GM23338 (cell line): ENCODE results near the gene ABCG2. TPM values are rescaled to one million over a fixed set of nuclear protein-coding genes. Genes with fewer than 3 reads are reported as not detected.

Source experiments
- ATAC-seq: fragments of 200-7000 bp; cut with Tn5 transposase; 3 replicates; pipeline ENCODE4 v1.9.1; 2020
- DNase-seq: peaks from one replicate; pipeline ENCODE4 v3.0.0-alpha.2; 2015; ENCODE audit warnings: low spot score
- H2AFZ ChIP-seq: fragments of 200-600 bp; sonication (generic); 2 replicates; pipeline ENCODE4 v1.8.0; 2016; ENCODE audit warnings: antibody characterized with exemption, mild to moderate bottlenecking, moderate library complexity
- H3F3A ChIP-seq: fragments of 200-600 bp; sonication (generic); replicated peaks from 2 replicates; pipeline ENCODE4 v1.8.0; 2017; ENCODE audit warnings: antibody characterized with exemption, mixed run types, low read depth
- H3K27ac ChIP-seq: fragments of 200-600 bp; sonication (generic); 2 replicates; pipeline ENCODE4 v1.6.1; 2016; ENCODE audit warnings: low read depth
- H3K27me3 ChIP-seq: fragments of 200-600 bp; sonication (generic); 2 replicates; pipeline ENCODE4 v1.8.0; 2016; ENCODE audit warnings: mild to moderate bottlenecking, mixed run types, moderate library complexity; ENCODE audit not compliant: insufficient read depth
- H3K36me3 ChIP-seq: fragments of 200-600 bp; sonication (generic); 2 replicates; pipeline ENCODE4 v1.8.0; 2016; ENCODE audit warnings: mild to moderate bottlenecking; ENCODE audit not compliant: insufficient read depth
- H3K4me1 ChIP-seq: fragments of 200-600 bp; sonication (generic); 2 replicates; pipeline ENCODE4 v1.8.0; 2016; ENCODE audit warnings: mild to moderate bottlenecking, moderate library complexity; ENCODE audit not compliant: insufficient read depth
- H3K4me2 ChIP-seq: fragments of 200-600 bp; sonication (generic); 2 replicates; pipeline ENCODE4 v1.7.1; 2017; ENCODE audit warnings: mixed run types
- H3K4me3 ChIP-seq: fragments of 200-600 bp; sonication (generic); 2 replicates; pipeline ENCODE4 v1.6.1; 2016; ENCODE audit warnings: mixed run types
- H3K79me2 ChIP-seq: fragments of 200-600 bp; sonication (generic); replicated peaks from 2 replicates; pipeline ENCODE4 v1.8.0; 2017; ENCODE audit warnings: mild to moderate bottlenecking; ENCODE audit not compliant: insufficient read depth
- H3K9me2 ChIP-seq: fragments of 200-600 bp; sonication (generic); 2 replicates; pipeline ENCODE4 v1.8.0; 2017; ENCODE audit not compliant: insufficient read depth
- H4K20me1 ChIP-seq: fragments of 200-600 bp; sonication (generic); replicated peaks from 2 replicates; pipeline ENCODE4 v1.8.0; 2017; ENCODE audit warnings: mild to moderate bottlenecking; ENCODE audit not compliant: insufficient read depth
- H3K27ac Mint-ChIP-seq: 2 replicates; pipeline ENCODE4 v1.8.0; 2020; ENCODE audit warnings: inconsistent platforms, mild to moderate bottlenecking, moderate library complexity, mixed read lengths
- H3K27me3 Mint-ChIP-seq: 3 replicates; pipeline ENCODE4 v1.8.0; 2022; ENCODE audit warnings: low read depth, mild to moderate bottlenecking, moderate library complexity, mixed read lengths, inconsistent platforms; ENCODE audit not compliant: insufficient read depth, poor library complexity
- H3K36me3 Mint-ChIP-seq: 3 replicates; pipeline ENCODE4 v1.8.0; 2021; ENCODE audit warnings: low read depth, mild to moderate bottlenecking, inconsistent platforms, moderate library complexity, mixed read lengths
- H3K4me1 Mint-ChIP-seq: 3 replicates; pipeline ENCODE4 v1.8.0; 2020; ENCODE audit warnings: mild to moderate bottlenecking, inconsistent platforms, mixed read lengths
- H3K4me3 Mint-ChIP-seq: 3 replicates; pipeline ENCODE4 v1.8.0; 2021; ENCODE audit warnings: moderate library complexity, mild to moderate bottlenecking, inconsistent platforms, mixed read lengths
- H3K9me3 Mint-ChIP-seq: 3 replicates; pipeline ENCODE4 v1.8.0; 2020; ENCODE audit warnings: moderate library complexity, mild to moderate bottlenecking, inconsistent platforms, mixed read lengths
- CREB1 ChIP-seq: fragments of 250-450 bp; sonication (Bioruptor Pico); IDR thresholded peaks from 2 replicates; pipeline ENCODE4 v1.5.0; 2020; ENCODE audit warnings: low read depth, mild to moderate bottlenecking, moderate library complexity
- CTCF ChIP-seq, 2 experiments: fragments of 200-600 bp in 1 of 2; sonication (generic) in 1 of 2; conservative IDR thresholded peaks; 2 replicates each; pipeline versions ENCODE4 v1.5.1 to v1.6.1; 2016 to 2017; ENCODE audit warnings: antibody characterized with exemption in 2 of 2, low read depth in 2 of 2, mild to moderate bottlenecking in 2 of 2, moderate library complexity in 1 of 2
- ETS1 ChIP-seq: IDR thresholded peaks from 2 replicates; pipeline ENCODE4 v1.6.1; 2016; ENCODE audit warnings: antibody characterized with exemption
- EZH2 ChIP-seq: fragments of 200-600 bp; sonication (generic); IDR thresholded peaks from one replicate; pipeline ENCODE4 v1.8.0; 2017; ENCODE audit warnings: antibody characterized with exemption, mild to moderate bottlenecking, low read depth; ENCODE audit not compliant: unreplicated experiment
- EZH2phosphoT487 ChIP-seq: fragments of 200-600 bp; sonication (generic); IDR thresholded peaks from one replicate; pipeline ENCODE4 v1.8.1; 2018; ENCODE audit warnings: antibody characterized with exemption; ENCODE audit not compliant: unreplicated experiment
- JUNB ChIP-seq: IDR thresholded peaks from one replicate; pipeline ENCODE4 v1.6.1; 2016; ENCODE audit warnings: antibody characterized with exemption; ENCODE audit not compliant: unreplicated experiment
- NANOG ChIP-seq: IDR thresholded peaks from 2 replicates; pipeline ENCODE4 v1.6.1; 2016; ENCODE audit warnings: antibody characterized with exemption, borderline replicate concordance
- POLR2AphosphoS5 ChIP-seq: IDR thresholded peaks from 2 replicates; pipeline ENCODE4 v1.6.1; 2016; ENCODE audit warnings: antibody characterized with exemption, low read depth
- STAT1 ChIP-seq: IDR thresholded peaks from one replicate; pipeline ENCODE4 v1.6.1; 2016; ENCODE audit warnings: antibody characterized with exemption; ENCODE audit not compliant: unreplicated experiment
- ZNF114 ChIP-seq: fragments of 250-450 bp; sonication (Bioruptor Pico); IDR thresholded peaks from 2 replicates; pipeline ENCODE4 v1.5.0; 2020; ENCODE audit warnings: mild to moderate bottlenecking, moderate library complexity
- ZNF331 ChIP-seq: fragments of 250-450 bp; sonication (Bioruptor Pico); IDR thresholded peaks from 2 replicates; pipeline ENCODE4 v1.5.0; 2020; ENCODE audit warnings: low read depth, mild to moderate bottlenecking, moderate library complexity
- polyA plus RNA-seq: library from polyadenylated mRNA; unstranded; fragments of >200 nt; fragmentation: Nextera tagmentation; extraction: Ambion mirVana; gene quantifications from 2 replicates; pipeline ENCODE4 v1.2.1, GENCODE V29; 2016
- total RNA-seq: library from RNA; depleted of rRNA; stranded (reverse); fragments of >200 nt; shearing (Covaris generic); gene quantifications from 2 replicates; pipeline ENCODE4 v1.2.3, GENCODE V29; 2014
- TF ChIP-seq, protein P1 (sequence below): fragments of 250-450 bp; sonication (Bioruptor Pico); IDR thresholded peaks from 2 replicates; pipeline ENCODE4 v1.5.0; 2020; ENCODE audit warnings: mild to moderate bottlenecking, moderate library complexity
- TF ChIP-seq, protein P2 (sequence below): IDR thresholded peaks from one replicate; pipeline ENCODE4 v1.6.1; 2018; ENCODE audit warnings: antibody characterized with exemption; ENCODE audit not compliant: unreplicated experiment

The ABCG2 gene
- total and polyA plus RNA-seq, 2 experiments from 2014 or later: 1.5 to 10.6 TPM

DNA sequence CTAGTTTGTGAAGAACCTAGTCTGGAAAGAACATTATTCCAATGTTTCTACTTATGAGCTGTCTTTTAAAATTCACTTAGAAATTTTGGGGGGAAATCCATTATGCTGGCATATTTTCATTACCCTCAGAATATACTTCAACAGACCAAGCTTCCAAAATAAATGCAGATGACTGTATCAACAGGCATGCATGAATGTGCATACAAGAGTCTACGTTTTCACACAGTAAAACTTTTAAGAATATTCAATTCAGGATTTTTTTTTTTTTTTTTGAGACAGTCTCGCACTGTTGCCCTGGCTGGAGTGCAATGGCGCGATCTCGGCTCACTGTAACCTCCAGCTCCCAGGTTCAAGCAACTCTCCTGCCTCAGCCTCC, 49.7 kb downstream of the ABCG2 start:
- H3K4me3 Mint-ChIP-seq: no peak overlapping the region
- H3K4me3 ChIP-seq: no peak overlapping the region
- TF ChIP-seq ETS1: no peak
- no peak for TF ChIP-seq ZNF331 (CRISPR knock-in tag)
- no peak for TF ChIP-seq ZNF114 (CRISPR knock-in tag)
- TF ChIP-seq NANOG: no peak
- TF ChIP-seq CTCF (conservative IDR thresholded peaks at IDR 0.05; ENCODE audit: low read depth in 2 of 2): no peak
- TF ChIP-seq STAT1: no peak
- TF ChIP-seq, protein P1, sequence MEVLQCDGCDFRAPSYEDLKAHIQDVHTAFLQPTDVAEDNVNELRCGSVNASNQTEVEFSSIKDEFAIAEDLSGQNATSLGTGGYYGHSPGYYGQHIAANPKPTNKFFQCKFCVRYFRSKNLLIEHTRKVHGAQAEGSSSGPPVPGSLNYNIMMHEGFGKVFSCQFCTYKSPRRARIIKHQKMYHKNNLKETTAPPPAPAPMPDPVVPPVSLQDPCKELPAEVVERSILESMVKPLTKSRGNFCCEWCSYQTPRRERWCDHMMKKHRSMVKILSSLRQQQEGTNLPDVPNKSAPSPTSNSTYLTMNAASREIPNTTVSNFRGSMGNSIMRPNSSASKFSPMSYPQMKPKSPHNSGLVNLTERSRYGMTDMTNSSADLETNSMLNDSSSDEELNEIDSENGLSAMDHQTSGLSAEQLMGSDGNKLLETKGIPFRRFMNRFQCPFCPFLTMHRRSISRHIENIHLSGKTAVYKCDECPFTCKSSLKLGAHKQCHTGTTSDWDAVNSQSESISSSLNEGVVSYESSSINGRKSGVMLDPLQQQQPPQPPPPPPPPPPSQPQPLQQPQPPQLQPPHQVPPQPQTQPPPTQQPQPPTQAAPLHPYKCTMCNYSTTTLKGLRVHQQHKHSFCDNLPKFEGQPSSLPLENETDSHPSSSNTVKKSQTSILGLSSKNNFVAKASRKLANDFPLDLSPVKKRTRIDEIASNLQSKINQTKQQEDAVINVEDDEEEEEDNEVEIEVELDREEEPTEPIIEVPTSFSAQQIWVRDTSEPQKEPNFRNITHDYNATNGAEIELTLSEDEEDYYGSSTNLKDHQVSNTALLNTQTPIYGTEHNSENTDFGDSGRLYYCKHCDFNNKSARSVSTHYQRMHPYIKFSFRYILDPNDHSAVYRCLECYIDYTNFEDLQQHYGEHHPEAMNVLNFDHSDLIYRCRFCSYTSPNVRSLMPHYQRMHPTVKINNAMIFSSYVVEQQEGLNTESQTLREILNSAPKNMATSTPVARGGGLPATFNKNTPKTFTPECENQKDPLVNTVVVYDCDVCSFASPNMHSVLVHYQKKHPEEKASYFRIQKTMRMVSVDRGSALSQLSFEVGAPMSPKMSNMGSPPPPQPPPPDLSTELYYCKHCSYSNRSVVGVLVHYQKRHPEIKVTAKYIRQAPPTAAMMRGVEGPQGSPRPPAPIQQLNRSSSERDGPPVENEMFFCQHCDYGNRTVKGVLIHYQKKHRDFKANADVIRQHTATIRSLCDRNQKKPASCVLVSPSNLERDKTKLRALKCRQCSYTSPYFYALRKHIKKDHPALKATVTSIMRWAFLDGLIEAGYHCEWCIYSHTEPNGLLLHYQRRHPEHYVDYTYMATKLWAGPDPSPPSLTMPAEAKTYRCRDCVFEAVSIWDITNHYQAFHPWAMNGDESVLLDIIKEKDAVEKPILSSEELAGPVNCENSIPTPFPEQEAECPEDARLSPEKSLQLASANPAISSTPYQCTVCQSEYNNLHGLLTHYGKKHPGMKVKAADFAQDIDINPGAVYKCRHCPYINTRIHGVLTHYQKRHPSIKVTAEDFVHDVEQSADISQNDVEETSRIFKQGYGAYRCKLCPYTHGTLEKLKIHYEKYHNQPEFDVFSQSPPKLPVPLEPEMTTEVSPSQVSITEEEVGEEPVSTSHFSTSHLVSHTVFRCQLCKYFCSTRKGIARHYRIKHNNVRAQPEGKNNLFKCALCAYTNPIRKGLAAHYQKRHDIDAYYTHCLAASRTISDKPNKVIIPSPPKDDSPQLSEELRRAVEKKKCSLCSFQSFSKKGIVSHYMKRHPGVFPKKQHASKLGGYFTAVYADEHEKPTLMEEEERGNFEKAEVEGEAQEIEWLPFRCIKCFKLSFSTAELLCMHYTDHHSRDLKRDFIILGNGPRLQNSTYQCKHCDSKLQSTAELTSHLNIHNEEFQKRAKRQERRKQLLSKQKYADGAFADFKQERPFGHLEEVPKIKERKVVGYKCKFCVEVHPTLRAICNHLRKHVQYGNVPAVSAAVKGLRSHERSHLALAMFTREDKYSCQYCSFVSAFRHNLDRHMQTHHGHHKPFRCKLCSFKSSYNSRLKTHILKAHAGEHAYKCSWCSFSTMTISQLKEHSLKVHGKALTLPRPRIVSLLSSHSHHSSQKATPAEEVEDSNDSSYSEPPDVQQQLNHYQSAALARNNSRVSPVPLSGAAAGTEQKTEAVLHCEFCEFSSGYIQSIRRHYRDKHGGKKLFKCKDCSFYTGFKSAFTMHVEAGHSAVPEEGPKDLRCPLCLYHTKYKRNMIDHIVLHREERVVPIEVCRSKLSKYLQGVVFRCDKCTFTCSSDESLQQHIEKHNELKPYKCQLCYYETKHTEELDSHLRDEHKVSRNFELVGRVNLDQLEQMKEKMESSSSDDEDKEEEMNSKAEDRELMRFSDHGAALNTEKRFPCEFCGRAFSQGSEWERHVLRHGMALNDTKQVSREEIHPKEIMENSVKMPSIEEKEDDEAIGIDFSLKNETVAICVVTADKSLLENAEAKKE (CRISPR knock-in tag): no peak
- no peak for TF ChIP-seq EZH2phosphoT487
- no peak for TF ChIP-seq EZH2
- TF ChIP-seq CREB1 (CRISPR knock-in tag): no peak
- TF ChIP-seq JUNB: no peak
- no peak for TF ChIP-seq POLR2AphosphoS5
- TF ChIP-seq, protein P2, sequence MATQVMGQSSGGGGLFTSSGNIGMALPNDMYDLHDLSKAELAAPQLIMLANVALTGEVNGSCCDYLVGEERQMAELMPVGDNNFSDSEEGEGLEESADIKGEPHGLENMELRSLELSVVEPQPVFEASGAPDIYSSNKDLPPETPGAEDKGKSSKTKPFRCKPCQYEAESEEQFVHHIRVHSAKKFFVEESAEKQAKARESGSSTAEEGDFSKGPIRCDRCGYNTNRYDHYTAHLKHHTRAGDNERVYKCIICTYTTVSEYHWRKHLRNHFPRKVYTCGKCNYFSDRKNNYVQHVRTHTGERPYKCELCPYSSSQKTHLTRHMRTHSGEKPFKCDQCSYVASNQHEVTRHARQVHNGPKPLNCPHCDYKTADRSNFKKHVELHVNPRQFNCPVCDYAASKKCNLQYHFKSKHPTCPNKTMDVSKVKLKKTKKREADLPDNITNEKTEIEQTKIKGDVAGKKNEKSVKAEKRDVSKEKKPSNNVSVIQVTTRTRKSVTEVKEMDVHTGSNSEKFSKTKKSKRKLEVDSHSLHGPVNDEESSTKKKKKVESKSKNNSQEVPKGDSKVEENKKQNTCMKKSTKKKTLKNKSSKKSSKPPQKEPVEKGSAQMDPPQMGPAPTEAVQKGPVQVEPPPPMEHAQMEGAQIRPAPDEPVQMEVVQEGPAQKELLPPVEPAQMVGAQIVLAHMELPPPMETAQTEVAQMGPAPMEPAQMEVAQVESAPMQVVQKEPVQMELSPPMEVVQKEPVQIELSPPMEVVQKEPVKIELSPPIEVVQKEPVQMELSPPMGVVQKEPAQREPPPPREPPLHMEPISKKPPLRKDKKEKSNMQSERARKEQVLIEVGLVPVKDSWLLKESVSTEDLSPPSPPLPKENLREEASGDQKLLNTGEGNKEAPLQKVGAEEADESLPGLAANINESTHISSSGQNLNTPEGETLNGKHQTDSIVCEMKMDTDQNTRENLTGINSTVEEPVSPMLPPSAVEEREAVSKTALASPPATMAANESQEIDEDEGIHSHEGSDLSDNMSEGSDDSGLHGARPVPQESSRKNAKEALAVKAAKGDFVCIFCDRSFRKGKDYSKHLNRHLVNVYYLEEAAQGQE: no peak
- no peaks in the 10 kb centered on the region; the same call in 1 of the 2 replicates for H3K36me3 ChIP-seq
- no peaks in the 10 kb centered on the region for H3K79me2 ChIP-seq
- H4K20me1 ChIP-seq: no peaks in the 10 kb centered on the region
- H3K27ac Mint-ChIP-seq: no peak overlapping the region
- no peaks in the 10 kb centered on the region for H3K9me2 ChIP-seq
- H3K27ac ChIP-seq: no peak overlapping the region
- no peak overlapping the region for H3K4me2 ChIP-seq
- ATAC-seq: no peak
- no peaks in the 10 kb centered on the region for H3F3A ChIP-seq
- no peak for DNase-seq
- H3K27me3 Mint-ChIP-seq: peaks cover 2% of the 10 kb centered on the region
- no peaks in the 10 kb centered on the region for H3K4me1 ChIP-seq
- no peak overlapping the region for H2AFZ ChIP-seq
- peaks cover 3% of the 10 kb centered on the region; the same call in 2 of the 3 replicates for H3K4me1 Mint-ChIP-seq
- no peaks in the 10 kb centered on the region for H3K36me3 Mint-ChIP-seq
- H3K27me3 ChIP-seq: no peaks in the 10 kb centered on the region
- H3K9me3 Mint-ChIP-seq: no peaks in the 10 kb centered on the region
